Neuron (in vitro differentiated cells): ENCODE data around the gene PROKR1.

Experiments used
- H2AFZ ChIP-seq: one replicate; pipeline ENCODE4 v1.6.1; 2013; ENCODE audit warnings: low read depth, mild to moderate bottlenecking, inconsistent platforms, low read length, moderate library complexity
- H3K27me3 ChIP-seq: one replicate; pipeline ENCODE4 v1.6.1; 2013; ENCODE audit warnings: low read length; ENCODE audit not compliant: insufficient read depth
- H3K36me3 ChIP-seq: one replicate; pipeline ENCODE4 v1.6.1; 2013; ENCODE audit warnings: low read length; ENCODE audit not compliant: insufficient read depth
- H3K4me1 ChIP-seq: one replicate; pipeline ENCODE4 v1.6.1; 2013; ENCODE audit warnings: low read length; ENCODE audit not compliant: insufficient read depth
- H3K4me3 ChIP-seq: 2 replicates; pipeline ENCODE4 v1.5.1; 2013; ENCODE audit warnings: mild to moderate bottlenecking, low read length, moderate library complexity
- H3K9me3 ChIP-seq: one replicate; pipeline ENCODE4 v1.6.1; 2013; ENCODE audit warnings: low read length

Gene PROKR1

DNA sequence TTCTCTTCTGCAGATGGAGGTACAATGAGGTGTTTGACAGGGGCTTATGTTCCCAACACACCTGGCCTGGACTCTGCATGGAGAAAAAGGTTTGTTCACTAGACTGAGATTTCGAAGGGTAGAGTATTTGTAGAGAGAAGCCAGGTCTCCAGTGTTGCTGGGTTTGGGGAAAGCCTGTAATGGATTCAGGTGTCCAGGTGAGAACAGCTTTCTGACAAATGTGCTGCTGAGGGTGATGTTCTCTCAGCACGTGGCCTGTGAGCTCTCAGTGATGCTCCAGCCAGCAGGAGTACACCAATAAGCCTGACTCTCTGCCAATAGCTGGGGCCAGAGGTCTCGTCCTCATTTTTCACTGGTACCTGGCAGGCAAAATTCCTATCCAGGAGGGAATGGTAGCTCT, 47.5 kb downstream of the PROKR1 start:
- H3K9me3 ChIP-seq, result no peaks in the 10 kb centered on the region
- no peak overlapping the region for H2AFZ ChIP-seq
- H3K4me3 ChIP-seq, result no peak overlapping the region
- H3K36me3 ChIP-seq, result no peaks in the 10 kb centered on the region
- no peaks in the 10 kb centered on the region for H3K4me1 ChIP-seq
- H3K27me3 ChIP-seq, result no peaks in the 10 kb centered on the region

DNA sequence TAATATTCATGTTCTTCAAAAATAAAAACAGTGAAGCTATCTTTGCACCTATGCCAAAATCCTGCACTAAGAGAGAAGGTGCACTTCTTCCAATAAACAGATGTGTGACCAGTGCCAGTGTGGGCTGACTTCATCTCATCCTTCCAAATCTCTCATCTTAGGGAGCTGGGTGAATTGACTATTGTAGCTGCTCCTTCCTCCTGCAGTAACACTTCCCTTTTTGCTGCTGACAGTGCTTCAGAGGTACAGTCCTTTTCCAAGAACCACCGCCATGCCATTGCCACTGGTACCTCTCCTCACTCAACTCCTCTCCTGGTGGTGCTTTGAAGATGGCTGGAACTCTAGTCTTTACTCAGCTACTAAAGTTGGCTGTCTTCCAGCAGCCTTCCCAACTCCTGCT, 49.1 kb downstream of the PROKR1 start:
- Histone ChIP-seq H2AFZ (no peak overlapping the region), H3K36me3 (no peaks in the 10 kb centered on the region), H3K27me3 (no peaks in the 10 kb centered on the region), H3K4me3 (no peak overlapping the region), H3K9me3 (no peaks in the 10 kb centered on the region), H3K4me1 (no peaks in the 10 kb centered on the region)

GRCh38 chr2:68693951-68694350, 50.6 kb downstream of the PROKR1 start:
- Histone ChIP-seq H3K9me3 (no peaks in the 10 kb centered on the region), H3K27me3 (no peaks in the 10 kb centered on the region), H2AFZ (no peak overlapping the region), H3K4me3 (no peak overlapping the region), H3K36me3 (no peaks in the 10 kb centered on the region), H3K4me1 (no peaks in the 10 kb centered on the region)

DNA sequence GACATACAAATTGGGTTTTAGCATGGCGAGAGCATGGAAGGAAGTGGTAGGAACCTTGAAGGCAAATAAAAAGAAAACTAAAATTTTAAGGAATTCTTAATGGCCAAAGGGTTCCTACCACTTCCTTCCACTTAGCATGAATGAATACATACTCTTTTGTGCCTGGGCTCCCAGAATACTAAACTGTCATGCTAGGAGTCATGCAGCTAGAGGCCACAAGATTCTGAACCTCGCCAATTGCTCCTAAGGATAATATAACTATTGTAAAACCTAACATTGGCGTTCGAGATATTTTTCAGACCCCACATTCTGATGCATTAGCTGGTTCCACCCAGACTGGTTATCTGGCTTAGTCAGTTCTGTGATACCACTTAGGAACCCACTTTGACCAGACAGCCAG, 52.6 kb downstream of the PROKR1 start:
- H3K27me3 ChIP-seq, result no peaks in the 10 kb centered on the region
- H3K36me3 ChIP-seq, result no peaks in the 10 kb centered on the region
- no peak overlapping the region for H2AFZ ChIP-seq
- no peaks in the 10 kb centered on the region for H3K4me1 ChIP-seq
- H3K4me3 ChIP-seq, result no peak overlapping the region
- no peaks in the 10 kb centered on the region for H3K9me3 ChIP-seq

DNA sequence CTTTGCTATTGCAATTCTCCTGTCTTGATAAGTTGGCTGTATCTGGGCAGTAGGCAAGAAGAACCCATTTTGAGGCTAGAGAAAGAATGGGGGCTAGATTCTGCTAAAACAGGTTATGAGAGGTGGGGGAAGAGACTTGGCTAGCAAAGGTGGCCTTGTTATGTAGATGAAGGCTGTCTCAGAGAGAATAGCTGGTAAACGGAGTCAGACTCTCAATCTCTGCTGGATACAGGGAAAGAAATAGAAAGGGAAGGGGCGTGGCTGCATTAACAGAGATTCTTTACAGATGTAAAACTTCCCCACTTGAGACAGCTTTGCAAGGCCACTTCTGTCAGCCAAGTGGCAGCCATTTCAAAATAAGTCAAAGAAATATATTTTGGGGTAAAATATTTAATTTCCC, 53.2 kb downstream of the PROKR1 start:
- no peaks in the 10 kb centered on the region for H3K9me3 ChIP-seq
- H3K27me3 ChIP-seq, result no peaks in the 10 kb centered on the region
- H3K4me1 ChIP-seq, result no peaks in the 10 kb centered on the region
- no peak overlapping the region for H3K4me3 ChIP-seq
- no peaks in the 10 kb centered on the region for H3K36me3 ChIP-seq
- H2AFZ ChIP-seq, result no peak overlapping the region

DNA sequence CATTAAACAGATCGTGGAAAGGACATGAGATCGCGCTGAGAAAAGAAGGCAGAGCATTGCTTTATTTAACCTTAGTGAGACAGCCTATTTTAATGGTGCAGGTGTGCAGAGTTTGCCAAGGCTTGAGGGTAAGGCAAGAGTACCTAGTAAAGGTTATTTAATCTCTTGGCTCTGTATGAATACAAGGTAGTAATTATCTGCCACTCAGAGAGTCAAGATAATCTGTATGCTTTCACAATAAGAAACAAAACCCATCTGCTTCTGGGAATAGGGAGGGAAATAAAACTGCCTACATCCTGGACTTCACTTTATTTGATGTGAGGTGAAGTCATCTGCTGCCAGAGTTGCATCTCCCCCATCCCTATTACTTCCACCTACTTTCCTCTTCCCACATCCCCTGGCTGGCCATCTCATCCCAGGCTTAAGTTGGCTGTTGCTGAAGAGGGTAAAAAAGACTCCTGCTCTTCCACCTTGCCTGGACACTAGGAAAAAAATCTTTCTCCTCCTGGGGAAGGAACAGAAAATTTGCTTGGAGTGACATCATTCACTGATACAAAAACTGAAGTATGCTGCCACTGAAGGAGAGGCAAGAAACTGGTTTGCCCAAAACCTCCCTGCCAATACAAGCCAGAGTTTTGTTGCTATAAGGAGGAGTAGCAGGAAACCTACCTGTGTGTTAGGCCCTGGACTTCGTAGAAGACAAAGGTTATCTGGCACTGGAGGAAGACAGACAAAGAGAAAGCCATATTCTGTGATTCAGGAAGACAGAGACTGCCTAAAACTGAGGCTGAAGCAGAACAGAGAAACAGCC, 55.4 kb downstream of the PROKR1 start:
- Histone ChIP-seq H3K4me1 (no peaks in the 10 kb centered on the region), H3K27me3 (no peaks in the 10 kb centered on the region), H2AFZ (no peak overlapping the region), H3K36me3 (no peaks in the 10 kb centered on the region), H3K9me3 (no peaks in the 10 kb centered on the region), H3K4me3 (no peak overlapping the region)

DNA sequence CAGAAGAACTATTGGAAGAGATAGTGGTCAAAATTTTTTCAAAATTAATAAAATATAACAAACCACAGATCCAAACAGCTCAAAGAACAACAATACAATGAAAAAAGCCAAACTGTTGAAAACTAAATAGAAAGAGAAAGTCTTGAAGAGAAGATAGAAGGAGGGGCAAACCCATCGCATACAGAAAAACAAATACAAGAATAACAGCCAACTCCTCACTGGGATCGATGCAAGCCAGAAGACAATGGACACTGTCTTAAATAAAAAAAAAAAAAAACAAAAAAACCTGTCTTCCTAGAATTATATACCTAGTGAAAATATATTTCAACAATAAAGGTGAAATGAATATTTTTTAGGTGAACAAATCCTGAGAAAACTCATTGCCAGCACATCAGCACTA, 57.2 kb downstream of the PROKR1 start:
- no peaks in the 10 kb centered on the region for H3K4me1 ChIP-seq
- H2AFZ ChIP-seq, result no peak overlapping the region
- H3K27me3 ChIP-seq, result no peaks in the 10 kb centered on the region
- no peaks in the 10 kb centered on the region for H3K9me3 ChIP-seq
- no peaks in the 10 kb centered on the region for H3K36me3 ChIP-seq
- H3K4me3 ChIP-seq, result no peak overlapping the region

GRCh38 chr2:68706637-68707036, 63.3 kb downstream of the PROKR1 start:
- Histone ChIP-seq H3K9me3 (no peaks in the 10 kb centered on the region), H3K4me3 (no peak overlapping the region), H3K27me3 (no peaks in the 10 kb centered on the region)

More at GRCh38 chr2:68706637-68707036, 63.3 kb downstream of the PROKR1 start:
- no peaks in the 10 kb centered on the region for H3K4me1 ChIP-seq
- no peak overlapping the region for H2AFZ ChIP-seq
- H3K36me3 ChIP-seq, result no peaks in the 10 kb centered on the region
